OCI-LY3 (cell line): ENCODE measurements around the gene RCAN2.

ENCODE experiments used
- H2AFZ ChIP-seq: fragments of 200-600, 300-600 bp; shearing (Covaris generic); 2 replicates; pipeline ENCODE4 v1.6.0; 2014; ENCODE audit warnings: antibody characterized with exemption, low read depth, low read length
- H3K27ac ChIP-seq: fragments of 200-600, 300-600 bp; sonication (generic); 2 replicates; pipeline ENCODE4 v1.5.1; 2014; ENCODE audit warnings: mild to moderate bottlenecking, low read length, moderate library complexity, mixed read lengths
- H3K27me3 ChIP-seq: fragments of 200-600, 300-600 bp; sonication (generic); 2 replicates; pipeline ENCODE4 v1.6.1; 2014; ENCODE audit warnings: low read depth, low read length, mixed read lengths
- H3K36me3 ChIP-seq: fragments of 200-600, 300-600 bp; sonication (generic); replicated peaks from 2 replicates; pipeline ENCODE3; 2014; ENCODE audit warnings: low read depth, low read length, mixed read lengths
- H3K4me1 ChIP-seq: fragments of 300-600, 200-600 bp; sonication (generic); 2 replicates; pipeline ENCODE4 v1.6.1; 2014; ENCODE audit warnings: low read length, mixed read lengths
- H3K4me2 ChIP-seq: fragments of 200-600, 300-600 bp; sonication (generic); 2 replicates; pipeline ENCODE4 v1.6.1; 2014; ENCODE audit warnings: low read length, mixed read lengths
- H3K4me3 ChIP-seq: fragments of 300-600, 200-600 bp; sonication (generic); 2 replicates; pipeline ENCODE4 v1.5.1; 2014; ENCODE audit warnings: antibody characterized with exemption, mild to moderate bottlenecking, low read length, moderate library complexity
- H3K79me2 ChIP-seq: fragments of 300-600, 200-600 bp; shearing (Covaris generic); 2 replicates; pipeline ENCODE4 v1.6.1; 2014; ENCODE audit warnings: mild to moderate bottlenecking, low read length, mixed read lengths
- H3K9ac ChIP-seq: fragments of 300-600, 200-600 bp; shearing (Covaris generic); 2 replicates; pipeline ENCODE4 v1.6.0; 2014; ENCODE audit warnings: mild to moderate bottlenecking, low read length, moderate library complexity
- H3K9me3 ChIP-seq: fragments of 200-600, 300-600 bp; shearing (Covaris generic); 2 replicates; pipeline ENCODE4 v1.6.1; 2014; ENCODE audit warnings: low read length, mixed read lengths; ENCODE audit not compliant: insufficient read depth
- H4K20me1 ChIP-seq: fragments of 200-600, 300-600 bp; sonication (generic); 2 replicates; pipeline ENCODE4 v1.6.1; 2016; ENCODE audit warnings: low read length, mixed read lengths; ENCODE audit not compliant: insufficient read depth
- CTCF ChIP-seq: fragments of 200-600, 300-600 bp; sonication (generic); IDR thresholded peaks from 2 replicates; pipeline ENCODE4 v1.5.1; 2014; ENCODE audit warnings: antibody characterized with exemption, low read length, low read depth
- EZH2phosphoT487 ChIP-seq: fragments of 200-600 bp; shearing (Covaris generic); IDR thresholded peaks from 2 replicates; pipeline ENCODE4 v1.6.1; 2018; ENCODE audit warnings: antibody characterized with exemption, mixed run types, low read depth

RCAN2 gene

GRCh38 chr6:46395530-46395929 lies 95.7 kb downstream of the RCAN2 start:
- H3K4me2 ChIP-seq = no peak overlapping the region
- no peaks in the 10 kb centered on the region for H3K4me1 ChIP-seq
- H3K36me3 ChIP-seq = no peaks in the 10 kb centered on the region
- H3K27me3 ChIP-seq = no peaks in the 10 kb centered on the region
- H3K79me2 ChIP-seq = no peaks in the 10 kb centered on the region
- no peak overlapping the region for H3K9ac ChIP-seq
- H3K9me3 ChIP-seq = no peaks in the 10 kb centered on the region
- no peak overlapping the region for H3K4me3 ChIP-seq
- no peak overlapping the region for H2AFZ ChIP-seq
- H3K27ac ChIP-seq = no peak overlapping the region
- no peaks in the 10 kb centered on the region for H4K20me1 ChIP-seq
- TF ChIP-seq CTCF (no peak), EZH2phosphoT487 (no peak)

- H3K4me1 ChIP-seq = no peaks in the 10 kb centered on the region
- H3K9me3 ChIP-seq = no peaks in the 10 kb centered on the region
- H3K36me3 ChIP-seq = no peaks in the 10 kb centered on the region
- H4K20me1 ChIP-seq = no peaks in the 10 kb centered on the region
- no peak overlapping the region for H2AFZ ChIP-seq
- no peak overlapping the region for H3K9ac ChIP-seq
- H3K4me3 ChIP-seq = no peak overlapping the region
- H3K27me3 ChIP-seq = no peaks in the 10 kb centered on the region
- H3K4me2 ChIP-seq = no peak overlapping the region
- no peak for TF ChIP-seq CTCF
- TF ChIP-seq EZH2phosphoT487 = no peak
- no peak overlapping the region for H3K27ac ChIP-seq
- no peaks in the 10 kb centered on the region for H3K79me2 ChIP-seq
Measured at GRCh38 chr6:46393940-46394337, 97.3 kb downstream of the RCAN2 start.

GRCh38 chr6:46393161-46393939 lies 97.9 kb downstream of the RCAN2 start:
- Histone ChIP-seq H3K4me2 (no peak overlapping the region), H3K36me3 (no peaks in the 10 kb centered on the region)
- TF ChIP-seq EZH2phosphoT487 = no peak
- TF ChIP-seq CTCF = no peak

GRCh38 chr6:46392294-46392693 lies 99.0 kb downstream of the RCAN2 start:
- Histone ChIP-seq H3K9ac (no peak overlapping the region), H3K4me3 (no peak overlapping the region), H3K9me3 (no peaks in the 10 kb centered on the region), H3K4me1 (no peaks in the 10 kb centered on the region), H3K36me3 (no peaks in the 10 kb centered on the region), H3K79me2 (no peaks in the 10 kb centered on the region), H3K27ac (no peak overlapping the region), H3K4me2 (no peak overlapping the region), H3K27me3 (no peaks in the 10 kb centered on the region), H4K20me1 (no peaks in the 10 kb centered on the region), H2AFZ (no peak overlapping the region)
- TF ChIP-seq EZH2phosphoT487 (no peak), CTCF (no peak)

More at GRCh38 chr6:46393161-46393939, 97.9 kb downstream of the RCAN2 start:
- H3K79me2 ChIP-seq = no peaks in the 10 kb centered on the region
- H3K27ac ChIP-seq = no peak overlapping the region
- no peak overlapping the region for H3K9ac ChIP-seq
- no peaks in the 10 kb centered on the region for H3K4me1 ChIP-seq
- no peak overlapping the region for H3K4me3 ChIP-seq
- H2AFZ ChIP-seq = no peak overlapping the region
- H3K9me3 ChIP-seq = no peaks in the 10 kb centered on the region
- no peaks in the 10 kb centered on the region for H4K20me1 ChIP-seq
- H3K27me3 ChIP-seq = no peaks in the 10 kb centered on the region
